IPS-18c (cell line): ENCODE measurements around the gene PREB.

Experiments used
- H3K4me3 ChIP-seq: 2 replicates; pipeline ENCODE4 v1.7.0; 2013; ENCODE audit warnings: low read depth, mild to moderate bottlenecking, low read length, moderate library complexity; ENCODE audit not compliant: insufficient read depth
- H3K9me3 ChIP-seq: one replicate; pipeline ENCODE4 v1.6.1; 2013; ENCODE audit warnings: mild to moderate bottlenecking, low read length, moderate library complexity; ENCODE audit not compliant: control insufficient read depth, insufficient read depth

The PREB gene

GRCh38 chr2:27158468-27158867, 24.0 kb upstream of the PREB start:
- Histone ChIP-seq H3K9me3 (no peaks in the 10 kb centered on the region), H3K4me3 (no peak overlapping the region)

GRCh38 chr2:27155069-27155520, 20.7 kb upstream of the PREB start:
- no peak overlapping the region for H3K4me3 ChIP-seq
- H3K9me3 ChIP-seq = peaks cover 2% of the 10 kb centered on the region

- no peak overlapping the region for H3K4me3 ChIP-seq
- peaks cover 2% of the 10 kb centered on the region for H3K9me3 ChIP-seq
These were observed 20.1 kb upstream of the PREB start for GRCh38 chr2:27154488-27154887.

GRCh38 chr2:27152796-27153464, 18.5 kb upstream of the PREB start:
- H3K4me3 ChIP-seq = no peak overlapping the region
- peaks cover 2% of the 10 kb centered on the region for H3K9me3 ChIP-seq

- Histone ChIP-seq H3K9me3 (peaks cover 2% of the 10 kb centered on the region), H3K4me3 (no peak overlapping the region)
These were observed 17.8 kb upstream of the PREB start for GRCh38 chr2:27152102-27152795.

- no peak overlapping the region for H3K4me3 ChIP-seq
- peaks cover 2% of the 10 kb centered on the region for H3K9me3 ChIP-seq
These were observed 16.3 kb upstream of the PREB start for GRCh38 chr2:27150639-27151230.

GRCh38 chr2:27149570-27150405, 15.4 kb upstream of the PREB start:
- H3K4me3 ChIP-seq = no peak overlapping the region
- peaks cover 2% of the 10 kb centered on the region for H3K9me3 ChIP-seq

GRCh38 chr2:27148801-27149439, 14.5 kb upstream of the PREB start, which contains the start of gene TCF23:
TSS of gene TCF23 (plus strand) at chr2:27149004. CDS start at chr2:27149134, 130 bp downstream.
- no peak within 1 kb of the TSS for H3K4me3 ChIP-seq
- H3K9me3 ChIP-seq = peaks cover 2% of the 10 kb centered on the region

GRCh38 chr2:27147935-27148334, 13.5 kb upstream of the PREB start:
- peaks cover 2% of the 10 kb centered on the region for H3K9me3 ChIP-seq
- H3K4me3 ChIP-seq = no peak overlapping the region

GRCh38 chr2:27145682-27146081, 11.2 kb upstream of the PREB start:
- H3K4me3 ChIP-seq = no peak overlapping the region
- H3K9me3 ChIP-seq = no peaks in the 10 kb centered on the region

GRCh38 chr2:27143285-27143684, 8.8 kb upstream of the PREB start:
- Histone ChIP-seq H3K4me3 (no peak overlapping the region), H3K9me3 (no peaks in the 10 kb centered on the region)

- Histone ChIP-seq H3K9me3 (no peaks in the 10 kb centered on the region), H3K4me3 (no peak within 1 kb of the TSS)
These were observed 4.9 kb upstream of the PREB start, which contains the start of gene PRR30 for GRCh38 chr2:27139310-27139709. TSS of gene PRR30 (minus strand) at chr2:27139410. CDS start at chr2:27138329, 1,081 bp downstream.

GRCh38 chr2:27138111-27138510, 3.7 kb upstream of the PREB start:
- Histone ChIP-seq H3K9me3 (no peaks in the 10 kb centered on the region), H3K4me3 (no peak overlapping the region)

- Histone ChIP-seq H3K4me3 (no peak overlapping the region), H3K9me3 (no peaks in the 10 kb centered on the region)
These were observed 3.0 kb upstream of the PREB start for GRCh38 chr2:27137322-27137935.

- Histone ChIP-seq H3K9me3 (no peaks in the 10 kb centered on the region), H3K4me3 (no peak overlapping the region)
These were observed 2.3 kb upstream of the PREB start for GRCh38 chr2:27136751-27137150.

GRCh38 chr2:27135478-27135955, 1.1 kb upstream of the PREB start:
- H3K9me3 ChIP-seq = no peaks in the 10 kb centered on the region

More at GRCh38 chr2:27135478-27135955, 1.1 kb upstream of the PREB start:
- no peak overlapping the region for H3K4me3 ChIP-seq
